Naive thymus-derived CD8-positive, alpha-beta T cell (primary cell): ENCODE results near the gene RFC3. TPM values are rescaled to one million over a fixed set of nuclear protein-coding genes. Genes with fewer than 3 reads are reported as not detected.

ENCODE experiments used
- ATAC-seq, 2 donors: fragments of 150-1000 bp; cut with Tn5 transposase in 1 of 2; sonication (Bioruptor Pico), chemical (Tn5 transposase) in 1 of 2; 1 replicate in 1 of 2; 2 replicates in 1 of 2; pipeline ENCODE4 v1.10.0; 2021; ENCODE audit warnings: mild to moderate bottlenecking in 2 of 2, moderate library complexity in 2 of 2
- POLR2A ChIA-PET: fragments of 350-600 bp; sonication (Branson Sonifier 250); formaldehyde crosslinking; loops from one replicate; lab custom pipeline; 2021; ENCODE audit warnings: antibody characterized with exemption; lab: Charles Lee
- DNase-seq, 10 donors: peaks; one replicate each; pipeline versions ENCODE4 v3.0.0 to v3.0.0-alpha.2; 2020 to 2022
- H3K27ac Mint-ChIP-seq, 10 donors: one replicate each; pipeline ENCODE4 v1.8.0; 2020 to 2022; ENCODE audit warnings: mild to moderate bottlenecking in 10 of 10, mixed read lengths in 10 of 10, moderate library complexity in 4 of 10, inconsistent platforms in 1 of 10
- H3K27me3 Mint-ChIP-seq, 5 donors: one replicate each; pipeline ENCODE4 v1.8.0; 2021 to 2022; ENCODE audit warnings: mixed read lengths in 5 of 5
- H3K36me3 Mint-ChIP-seq, 3 donors: one replicate each; pipeline ENCODE4 v1.8.0; 2020 to 2022; ENCODE audit warnings: mixed read lengths in 3 of 3, mild to moderate bottlenecking in 2 of 3, inconsistent platforms in 1 of 3
- H3K4me1 Mint-ChIP-seq, 4 donors: one replicate each; pipeline ENCODE4 v1.8.0; 2021 to 2022; ENCODE audit warnings: mixed read lengths in 4 of 4
- H3K4me3 Mint-ChIP-seq, 10 donors: one replicate each; pipeline ENCODE4 v1.8.0; 2020 to 2022; ENCODE audit warnings: mild to moderate bottlenecking in 10 of 10, mixed read lengths in 10 of 10, moderate library complexity in 6 of 10, inconsistent platforms in 1 of 10
- H3K9me3 Mint-ChIP-seq, 9 donors: one replicate each; pipeline ENCODE4 v1.8.0; 2020 to 2022; ENCODE audit warnings: mixed read lengths in 9 of 9, mild to moderate bottlenecking in 3 of 9, inconsistent platforms in 1 of 9, moderate library complexity in 1 of 9
- polyA plus RNA-seq, 3 donors: library from polyadenylated mRNA; unstranded; fragments of 300-500 nt; fragmentation: Illumina TruSeq; gene quantifications; one replicate each; pipeline ENCODE4 v1.2.3, GENCODE V29; 2021
- total RNA-seq, 8 experiments: library from RNA in 2 of 8; stranded (reverse) in 2 of 8; gene quantifications; one replicate each; pipeline ENCODE4 v1.2.3 and lab custom pipeline; 2021 to 2026

Gene RFC3
- total and polyA plus RNA-seq, 5 experiments from 2014 or later = 4.3 to 6.8 (median 5.0) TPM

- Mint-ChIP-seq H3K4me3 (no peak overlapping the region), H3K9me3 (no peaks in the 10 kb centered on the region), H3K27ac (no peak overlapping the region), H3K36me3 (peaks cover 0 to 5% (median 0%) of the 10 kb centered on the region in 3 donors), H3K27me3 (no peaks in the 10 kb centered on the region), H3K4me1 (no peaks in the 10 kb centered on the region)
- DNase-seq = no peak
- no peak for ATAC-seq
- POLR2A ChIA-PET = no interaction called here
Measured at GRCh38 chr13:33872005-33872351, 54.0 kb downstream of the RFC3 start.

- H3K27ac Mint-ChIP-seq = no peak overlapping the region
- no peaks in the 10 kb centered on the region for H3K4me1 Mint-ChIP-seq
- no peak for ATAC-seq
- H3K9me3 Mint-ChIP-seq = no peaks in the 10 kb centered on the region
- no peak for DNase-seq
- POLR2A ChIA-PET = no interaction called here
- H3K27me3 Mint-ChIP-seq = no peaks in the 10 kb centered on the region
- no peak overlapping the region for H3K4me3 Mint-ChIP-seq
- H3K36me3 Mint-ChIP-seq = no peaks in the 10 kb centered on the region
Measured at GRCh38 chr13:33873251-33873908, 55.4 kb downstream of the RFC3 start.

GRCh38 chr13:33874871-33875270, 56.9 kb downstream of the RFC3 start:
- H3K4me1 Mint-ChIP-seq = no peaks in the 10 kb centered on the region
- peaks cover 0 to under 1% (median 0%) of the 10 kb centered on the region in 3 donors for H3K36me3 Mint-ChIP-seq
- H3K27me3 Mint-ChIP-seq = no peaks in the 10 kb centered on the region
- POLR2A ChIA-PET = no interaction called here
- H3K4me3 Mint-ChIP-seq = no peak overlapping the region
- peaks cover 0 to under 1% (median 0%) of the 10 kb centered on the region in 9 donors for H3K9me3 Mint-ChIP-seq
- no peak for ATAC-seq
- no peak overlapping the region for H3K27ac Mint-ChIP-seq
- DNase-seq = no peak

GRCh38 chr13:33875618-33876401, 57.9 kb downstream of the RFC3 start:
- Mint-ChIP-seq H3K36me3 (peaks cover 0 to 5% (median 0%) of the 10 kb centered on the region in 3 donors), H3K4me3 (no peak overlapping the region), H3K9me3 (peaks cover 0 to 4% (median 0%) of the 10 kb centered on the region in 9 donors), H3K27ac (no peak overlapping the region), H3K27me3 (no peaks in the 10 kb centered on the region), H3K4me1 (no peaks in the 10 kb centered on the region)
- ATAC-seq = no peak
- DNase-seq = no peak
- POLR2A ChIA-PET = no interaction called here

- Mint-ChIP-seq H3K27ac (no peak overlapping the region), H3K4me1 (no peaks in the 10 kb centered on the region), H3K9me3 (peaks cover 0 to 8% (median 3%) of the 10 kb centered on the region in 9 donors), H3K36me3 (peaks cover 0 to 5% (median 2%) of the 10 kb centered on the region in 3 donors), H3K4me3 (no peak overlapping the region), H3K27me3 (no peaks in the 10 kb centered on the region)
- POLR2A ChIA-PET = no interaction called here
- no peak for ATAC-seq
- no peak for DNase-seq
Measured at GRCh38 chr13:33876716-33877394, 58.9 kb downstream of the RFC3 start.

GRCh38 chr13:33879118-33879517, 61.2 kb downstream of the RFC3 start:
- Mint-ChIP-seq H3K36me3 (peaks cover 0 to 12% (median 8%) of the 10 kb centered on the region in 3 donors), H3K27me3 (no peaks in the 10 kb centered on the region), H3K4me3 (no peak overlapping the region), H3K4me1 (no peaks in the 10 kb centered on the region), H3K27ac (no peak overlapping the region), H3K9me3 (peaks cover 0 to 10% (median 4%) of the 10 kb centered on the region in 9 donors)
- POLR2A ChIA-PET = no interaction called here
- no peak for DNase-seq
- no peak for ATAC-seq

GRCh38 chr13:33882804-33883203, 64.9 kb downstream of the RFC3 start:
- Mint-ChIP-seq H3K9me3 (peaks cover 0 to 12% (median 6%) of the 10 kb centered on the region in 9 donors), H3K27ac (no peak overlapping the region), H3K36me3 (peaks cover 0 to 15% (median 12%) of the 10 kb centered on the region in 3 donors), H3K4me1 (no peaks in the 10 kb centered on the region), H3K4me3 (no peak overlapping the region), H3K27me3 (no peaks in the 10 kb centered on the region)
- no peak for DNase-seq
- POLR2A ChIA-PET = no interaction called here
- ATAC-seq = no peak

GRCh38 chr13:33884531-33885220, 66.7 kb downstream of the RFC3 start:
- POLR2A ChIA-PET = no interaction called here
- Mint-ChIP-seq H3K27me3 (no peaks in the 10 kb centered on the region), H3K4me3 (no peak overlapping the region)

More at GRCh38 chr13:33884531-33885220, 66.7 kb downstream of the RFC3 start:
- Mint-ChIP-seq H3K9me3 (peaks cover 0 to 12% (median 7%) of the 10 kb centered on the region in 9 donors), H3K4me1 (no peaks in the 10 kb centered on the region), H3K36me3 (peaks cover 0 to 25% (median 17%) of the 10 kb centered on the region in 3 donors), H3K27ac (no peak overlapping the region)
- ATAC-seq = no peak
- DNase-seq = no peak
